IPS-15b (cell line): ENCODE measurements around the gene PTPRN2.
"Not testable (repeated sequence)": the region's sequence is repeated elsewhere in the genome, so short reads cannot be mapped to it uniquely, and the experiment has no call there.

ENCODE experiments used
- H3K27me3 ChIP-seq: one replicate; pipeline ENCODE4 v1.6.1; 2013; ENCODE audit warnings: low read length; ENCODE audit not compliant: control insufficient read depth, insufficient read depth
- H3K36me3 ChIP-seq: one replicate; pipeline ENCODE4 v1.6.1; 2013; ENCODE audit warnings: low read length; ENCODE audit not compliant: control insufficient read depth, insufficient read depth
- H3K4me1 ChIP-seq: one replicate; pipeline ENCODE4 v1.6.1; 2013; ENCODE audit warnings: mild to moderate bottlenecking, low read length; ENCODE audit not compliant: control insufficient read depth, insufficient read depth
- H3K4me3 ChIP-seq: one replicate; pipeline ENCODE4 v1.5.1; 2013; ENCODE audit warnings: low read depth, low read length
- H3K9ac ChIP-seq: one replicate; pipeline ENCODE4 v1.6.1; 2013; ENCODE audit warnings: low read depth, mild to moderate bottlenecking, low read length
- H3K9me3 ChIP-seq: one replicate; pipeline ENCODE4 v1.6.1; 2013; ENCODE audit warnings: mild to moderate bottlenecking, low read length; ENCODE audit not compliant: control insufficient read depth, insufficient read depth

PTPRN2 gene

GRCh38 chr7:157780312-157780711 is 807.3 kb downstream of the PTPRN2 start:
- Histone ChIP-seq H3K4me3 (no peak overlapping the region), H3K4me1 (no peaks in the 10 kb centered on the region), H3K9ac (no peak overlapping the region), H3K36me3 (no peaks in the 10 kb centered on the region), H3K27me3 (no peaks in the 10 kb centered on the region), H3K9me3 (no peaks in the 10 kb centered on the region)

GRCh38 chr7:157779206-157779605 is 808.4 kb downstream of the PTPRN2 start:
- no peak overlapping the region for H3K4me3 ChIP-seq
- no peak overlapping the region for H3K9ac ChIP-seq
- H3K9me3 ChIP-seq = no peaks in the 10 kb centered on the region
- no peaks in the 10 kb centered on the region for H3K27me3 ChIP-seq
- no peaks in the 10 kb centered on the region for H3K36me3 ChIP-seq
- H3K4me1 ChIP-seq = no peaks in the 10 kb centered on the region

GRCh38 chr7:157777194-157777762 is 810.3 kb downstream of the PTPRN2 start:
- H3K9me3 ChIP-seq, H3K36me3 ChIP-seq, H3K4me1 ChIP-seq, H3K9ac ChIP-seq, H3K4me3 ChIP-seq, H3K27me3 ChIP-seq: not testable (repeated sequence)

- no peaks in the 10 kb centered on the region for H3K36me3 ChIP-seq
- no peaks in the 10 kb centered on the region for H3K27me3 ChIP-seq
- H3K4me1 ChIP-seq = no peaks in the 10 kb centered on the region
- H3K9ac ChIP-seq = no peak overlapping the region
- no peak overlapping the region for H3K4me3 ChIP-seq
- no peaks in the 10 kb centered on the region for H3K9me3 ChIP-seq
Measured at GRCh38 chr7:157775560-157776332, 811.9 kb downstream of the PTPRN2 start.

- Histone ChIP-seq H3K27me3 (no peaks in the 10 kb centered on the region), H3K9me3 (no peaks in the 10 kb centered on the region), H3K9ac (no peak overlapping the region), H3K4me1 (no peaks in the 10 kb centered on the region), H3K4me3 (no peak overlapping the region), H3K36me3 (no peaks in the 10 kb centered on the region)
Measured at GRCh38 chr7:157775021-157775559, 812.5 kb downstream of the PTPRN2 start.

GRCh38 chr7:157774495-157774894 is 813.1 kb downstream of the PTPRN2 start:
- Histone ChIP-seq H3K27me3 (no peaks in the 10 kb centered on the region), H3K4me3 (no peak overlapping the region), H3K36me3 (no peaks in the 10 kb centered on the region), H3K9ac (no peak overlapping the region), H3K4me1 (no peaks in the 10 kb centered on the region), H3K9me3 (no peaks in the 10 kb centered on the region)

GRCh38 chr7:157773361-157773760 is 814.3 kb downstream of the PTPRN2 start:
- Histone ChIP-seq H3K9ac (no peak overlapping the region), H3K4me1 (no peaks in the 10 kb centered on the region), H3K9me3 (no peaks in the 10 kb centered on the region), H3K27me3 (no peaks in the 10 kb centered on the region), H3K36me3 (no peaks in the 10 kb centered on the region), H3K4me3 (no peak overlapping the region)

GRCh38 chr7:157772486-157773130 is 815.0 kb downstream of the PTPRN2 start:
- no peaks in the 10 kb centered on the region for H3K4me1 ChIP-seq
- no peaks in the 10 kb centered on the region for H3K36me3 ChIP-seq
- no peaks in the 10 kb centered on the region for H3K9me3 ChIP-seq
- H3K27me3 ChIP-seq = no peaks in the 10 kb centered on the region
- H3K4me3 ChIP-seq = no peak overlapping the region
- H3K9ac ChIP-seq = no peak overlapping the region

- no peaks in the 10 kb centered on the region for H3K27me3 ChIP-seq
Measured at GRCh38 chr7:157771689-157772088, 815.9 kb downstream of the PTPRN2 start.

GRCh38 chr7:157770716-157771320 is 816.8 kb downstream of the PTPRN2 start:
- H3K4me3 ChIP-seq = no peak overlapping the region
- no peaks in the 10 kb centered on the region for H3K4me1 ChIP-seq
- H3K27me3 ChIP-seq = no peaks in the 10 kb centered on the region
- no peaks in the 10 kb centered on the region for H3K36me3 ChIP-seq
- H3K9ac ChIP-seq = no peak overlapping the region
- no peaks in the 10 kb centered on the region for H3K9me3 ChIP-seq

More at GRCh38 chr7:157771689-157772088, 815.9 kb downstream of the PTPRN2 start:
- no peaks in the 10 kb centered on the region for H3K36me3 ChIP-seq
- H3K9me3 ChIP-seq = no peaks in the 10 kb centered on the region
- H3K9ac ChIP-seq = no peak overlapping the region
- H3K4me3 ChIP-seq = no peak overlapping the region
- H3K4me1 ChIP-seq = no peaks in the 10 kb centered on the region

GRCh38 chr7:157769526-157770215 is 818.0 kb downstream of the PTPRN2 start:
- no peak overlapping the region for H3K4me3 ChIP-seq
- H3K9ac ChIP-seq = no peak overlapping the region
- no peaks in the 10 kb centered on the region for H3K4me1 ChIP-seq
- H3K27me3 ChIP-seq = no peaks in the 10 kb centered on the region
- H3K36me3 ChIP-seq = no peaks in the 10 kb centered on the region
- H3K9me3 ChIP-seq = no peaks in the 10 kb centered on the region
